GM23338 (cell line): ENCODE data around the gene FNDC4. TPM values are rescaled to one million over a fixed set of nuclear protein-coding genes. Genes with fewer than 3 reads are reported as not detected.
"Not testable (repeated sequence)": the region's sequence is repeated elsewhere in the genome, so short reads cannot be mapped to it uniquely, and the experiment has no call there.

Experiments used
- ATAC-seq: fragments of 200-7000 bp; cut with Tn5 transposase; 3 replicates; pipeline ENCODE4 v1.9.1; 2020
- DNase-seq: peaks from one replicate; pipeline ENCODE4 v3.0.0-alpha.2; 2015; ENCODE audit warnings: low spot score
- H2AFZ ChIP-seq: fragments of 200-600 bp; sonication (generic); 2 replicates; pipeline ENCODE4 v1.8.0; 2016; ENCODE audit warnings: antibody characterized with exemption, mild to moderate bottlenecking, moderate library complexity
- H3F3A ChIP-seq: fragments of 200-600 bp; sonication (generic); replicated peaks from 2 replicates; pipeline ENCODE4 v1.8.0; 2017; ENCODE audit warnings: antibody characterized with exemption, mixed run types, low read depth
- H3K27ac ChIP-seq: fragments of 200-600 bp; sonication (generic); 2 replicates; pipeline ENCODE4 v1.6.1; 2016; ENCODE audit warnings: low read depth
- H3K27me3 ChIP-seq: fragments of 200-600 bp; sonication (generic); 2 replicates; pipeline ENCODE4 v1.8.0; 2016; ENCODE audit warnings: mild to moderate bottlenecking, mixed run types, moderate library complexity; ENCODE audit not compliant: insufficient read depth
- H3K36me3 ChIP-seq: fragments of 200-600 bp; sonication (generic); 2 replicates; pipeline ENCODE4 v1.8.0; 2016; ENCODE audit warnings: mild to moderate bottlenecking; ENCODE audit not compliant: insufficient read depth
- H3K4me1 ChIP-seq: fragments of 200-600 bp; sonication (generic); 2 replicates; pipeline ENCODE4 v1.8.0; 2016; ENCODE audit warnings: mild to moderate bottlenecking, moderate library complexity; ENCODE audit not compliant: insufficient read depth
- H3K4me2 ChIP-seq: fragments of 200-600 bp; sonication (generic); 2 replicates; pipeline ENCODE4 v1.7.1; 2017; ENCODE audit warnings: mixed run types
- H3K4me3 ChIP-seq: fragments of 200-600 bp; sonication (generic); 2 replicates; pipeline ENCODE4 v1.6.1; 2016; ENCODE audit warnings: mixed run types
- H3K79me2 ChIP-seq: fragments of 200-600 bp; sonication (generic); replicated peaks from 2 replicates; pipeline ENCODE4 v1.8.0; 2017; ENCODE audit warnings: mild to moderate bottlenecking; ENCODE audit not compliant: insufficient read depth
- H3K9me2 ChIP-seq: fragments of 200-600 bp; sonication (generic); 2 replicates; pipeline ENCODE4 v1.8.0; 2017; ENCODE audit not compliant: insufficient read depth
- H4K20me1 ChIP-seq: fragments of 200-600 bp; sonication (generic); replicated peaks from 2 replicates; pipeline ENCODE4 v1.8.0; 2017; ENCODE audit warnings: mild to moderate bottlenecking; ENCODE audit not compliant: insufficient read depth
- H3K27ac Mint-ChIP-seq: 2 replicates; pipeline ENCODE4 v1.8.0; 2020; ENCODE audit warnings: inconsistent platforms, mild to moderate bottlenecking, moderate library complexity, mixed read lengths
- H3K27me3 Mint-ChIP-seq: 3 replicates; pipeline ENCODE4 v1.8.0; 2022; ENCODE audit warnings: low read depth, mild to moderate bottlenecking, moderate library complexity, mixed read lengths, inconsistent platforms; ENCODE audit not compliant: insufficient read depth, poor library complexity
- H3K36me3 Mint-ChIP-seq: 3 replicates; pipeline ENCODE4 v1.8.0; 2021; ENCODE audit warnings: low read depth, mild to moderate bottlenecking, inconsistent platforms, moderate library complexity, mixed read lengths
- H3K4me1 Mint-ChIP-seq: 3 replicates; pipeline ENCODE4 v1.8.0; 2020; ENCODE audit warnings: mild to moderate bottlenecking, inconsistent platforms, mixed read lengths
- H3K4me3 Mint-ChIP-seq: 3 replicates; pipeline ENCODE4 v1.8.0; 2021; ENCODE audit warnings: moderate library complexity, mild to moderate bottlenecking, inconsistent platforms, mixed read lengths
- H3K9me3 Mint-ChIP-seq: 3 replicates; pipeline ENCODE4 v1.8.0; 2020; ENCODE audit warnings: moderate library complexity, mild to moderate bottlenecking, inconsistent platforms, mixed read lengths
- CREB1 ChIP-seq: fragments of 250-450 bp; sonication (Bioruptor Pico); IDR thresholded peaks from 2 replicates; pipeline ENCODE4 v1.5.0; 2020; ENCODE audit warnings: low read depth, mild to moderate bottlenecking, moderate library complexity
- EZH2 ChIP-seq: fragments of 200-600 bp; sonication (generic); IDR thresholded peaks from one replicate; pipeline ENCODE4 v1.8.0; 2017; ENCODE audit warnings: antibody characterized with exemption, mild to moderate bottlenecking, low read depth; ENCODE audit not compliant: unreplicated experiment
- POLR2AphosphoS5 ChIP-seq: IDR thresholded peaks from 2 replicates; pipeline ENCODE4 v1.6.1; 2016; ENCODE audit warnings: antibody characterized with exemption, low read depth
- ZNF331 ChIP-seq: fragments of 250-450 bp; sonication (Bioruptor Pico); IDR thresholded peaks from 2 replicates; pipeline ENCODE4 v1.5.0; 2020; ENCODE audit warnings: low read depth, mild to moderate bottlenecking, moderate library complexity
- long read RNA-seq: library from polyadenylated mRNA; unstranded; transcript quantifications from one replicate; pipeline ENCODE4 v2.0.0, GENCODE V29; 2020; ENCODE audit not compliant: unreplicated experiment
- polyA plus RNA-seq: library from polyadenylated mRNA; unstranded; fragments of >200 nt; fragmentation: Nextera tagmentation; extraction: Ambion mirVana; gene quantifications from 2 replicates; pipeline ENCODE4 v1.2.1, GENCODE V29; 2016
- total RNA-seq: library from RNA; depleted of rRNA; stranded (reverse); fragments of >200 nt; shearing (Covaris generic); gene quantifications from 2 replicates; pipeline ENCODE4 v1.2.3, GENCODE V29; 2014; rRNA removed
- TF ChIP-seq, protein P1 (sequence below): IDR thresholded peaks from one replicate; pipeline ENCODE4 v1.6.1; 2018; ENCODE audit warnings: antibody characterized with exemption; ENCODE audit not compliant: unreplicated experiment

The FNDC4 gene, protein sequence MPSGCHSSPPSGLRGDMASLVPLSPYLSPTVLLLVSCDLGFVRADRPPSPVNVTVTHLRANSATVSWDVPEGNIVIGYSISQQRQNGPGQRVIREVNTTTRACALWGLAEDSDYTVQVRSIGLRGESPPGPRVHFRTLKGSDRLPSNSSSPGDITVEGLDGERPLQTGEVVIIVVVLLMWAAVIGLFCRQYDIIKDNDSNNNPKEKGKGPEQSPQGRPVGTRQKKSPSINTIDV
- total RNA-seq (13.3 and 13.7 TPM in 2 replicates), polyA plus RNA-seq (5.9 and 7.8 TPM in 2 replicates)
- long read RNA-seq, transcript FNDC4-201 (7 exons, 1,657 nt), result major isoform, 14 of 14 reads
- long read RNA-seq, partial matches to known transcripts, result 0 of 14 reads
- long read RNA-seq, other reads (novel, unspliced or antisense), result 0 of 14 reads

DNA sequence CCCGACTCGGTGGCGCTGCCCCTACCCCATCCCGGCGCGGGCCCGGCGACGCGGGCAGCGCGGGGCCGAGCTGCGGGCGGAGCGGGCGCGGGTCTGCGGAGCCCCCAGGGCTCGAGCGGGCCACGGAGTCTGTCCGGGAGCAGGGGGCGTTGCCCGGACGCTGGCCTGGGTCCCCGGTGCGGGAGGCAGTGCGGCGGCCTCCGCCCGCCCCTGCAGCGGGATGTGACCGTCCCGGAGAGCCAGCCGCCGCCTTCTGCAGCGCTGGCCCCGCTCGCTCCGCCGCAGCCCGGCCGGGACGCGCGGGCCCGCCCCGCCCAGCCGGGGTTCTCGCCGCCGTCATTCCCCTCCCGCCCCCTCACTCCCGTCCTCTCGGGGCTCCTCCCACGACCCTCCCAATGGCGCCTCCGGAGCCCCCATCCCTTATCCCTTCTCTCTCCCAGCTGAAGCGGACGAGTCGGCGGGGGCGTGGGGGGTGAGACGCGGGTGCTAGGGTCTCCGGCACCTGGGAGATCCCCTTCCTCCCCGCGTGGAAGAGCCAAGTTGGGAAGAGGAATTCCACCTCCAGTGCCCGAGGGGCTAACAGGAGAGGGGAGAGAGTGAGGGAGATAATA, at the start of gene FNDC4:
TSS of gene FNDC4 (minus strand) at position 257 of the 611 bp plus-strand sequence. CDS start 521 bp downstream, outside the sequence.
- H3K27me3 ChIP-seq, result peaks cover 31% of the 10 kb centered on the region
- H3K36me3 Mint-ChIP-seq, result no peaks in the 10 kb centered on the region; the same call in 2 of the 3 replicates
- H3K4me1 Mint-ChIP-seq, result peaks cover 20% of the 10 kb centered on the region
- no peaks in the 10 kb centered on the region for H3K36me3 ChIP-seq
- H3K27ac Mint-ChIP-seq, result no peak within 1 kb of the TSS
- TF ChIP-seq EZH2, result no peak
- peak; percentile 45 for TF ChIP-seq CREB1 (CRISPR knock-in tag)
- TF ChIP-seq, protein P1, sequence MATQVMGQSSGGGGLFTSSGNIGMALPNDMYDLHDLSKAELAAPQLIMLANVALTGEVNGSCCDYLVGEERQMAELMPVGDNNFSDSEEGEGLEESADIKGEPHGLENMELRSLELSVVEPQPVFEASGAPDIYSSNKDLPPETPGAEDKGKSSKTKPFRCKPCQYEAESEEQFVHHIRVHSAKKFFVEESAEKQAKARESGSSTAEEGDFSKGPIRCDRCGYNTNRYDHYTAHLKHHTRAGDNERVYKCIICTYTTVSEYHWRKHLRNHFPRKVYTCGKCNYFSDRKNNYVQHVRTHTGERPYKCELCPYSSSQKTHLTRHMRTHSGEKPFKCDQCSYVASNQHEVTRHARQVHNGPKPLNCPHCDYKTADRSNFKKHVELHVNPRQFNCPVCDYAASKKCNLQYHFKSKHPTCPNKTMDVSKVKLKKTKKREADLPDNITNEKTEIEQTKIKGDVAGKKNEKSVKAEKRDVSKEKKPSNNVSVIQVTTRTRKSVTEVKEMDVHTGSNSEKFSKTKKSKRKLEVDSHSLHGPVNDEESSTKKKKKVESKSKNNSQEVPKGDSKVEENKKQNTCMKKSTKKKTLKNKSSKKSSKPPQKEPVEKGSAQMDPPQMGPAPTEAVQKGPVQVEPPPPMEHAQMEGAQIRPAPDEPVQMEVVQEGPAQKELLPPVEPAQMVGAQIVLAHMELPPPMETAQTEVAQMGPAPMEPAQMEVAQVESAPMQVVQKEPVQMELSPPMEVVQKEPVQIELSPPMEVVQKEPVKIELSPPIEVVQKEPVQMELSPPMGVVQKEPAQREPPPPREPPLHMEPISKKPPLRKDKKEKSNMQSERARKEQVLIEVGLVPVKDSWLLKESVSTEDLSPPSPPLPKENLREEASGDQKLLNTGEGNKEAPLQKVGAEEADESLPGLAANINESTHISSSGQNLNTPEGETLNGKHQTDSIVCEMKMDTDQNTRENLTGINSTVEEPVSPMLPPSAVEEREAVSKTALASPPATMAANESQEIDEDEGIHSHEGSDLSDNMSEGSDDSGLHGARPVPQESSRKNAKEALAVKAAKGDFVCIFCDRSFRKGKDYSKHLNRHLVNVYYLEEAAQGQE, result no peak
- peak; percentile 55 for TF ChIP-seq POLR2AphosphoS5
- peak within 1 kb of the TSS; percentile 98 for H3K4me2 ChIP-seq
- no peak within 1 kb of the TSS for H3K27ac ChIP-seq
- peak within 1 kb of the TSS; percentile 92 for H3K4me3 Mint-ChIP-seq
- H3K4me3 ChIP-seq, result peak within 1 kb of the TSS; percentile 98
- peaks cover 21% of the 10 kb centered on the region for H3K27me3 Mint-ChIP-seq
- H4K20me1 ChIP-seq, result no peaks in the 10 kb centered on the region
- ATAC-seq (peak; percentile 83), DNase-seq (peak; percentile 76)
- no peaks in the 10 kb centered on the region for H3K9me2 ChIP-seq
- H3K9me3 Mint-ChIP-seq, result no peaks in the 10 kb centered on the region
- H3K4me1 ChIP-seq, result 0 out of 2 replicates have a peak, but pooled peaks cover 15% of the 10 kb centered on the region
- no peaks in the 10 kb centered on the region for H3K79me2 ChIP-seq
- H2AFZ ChIP-seq, result peak within 1 kb of the TSS; percentile 100
- H3F3A ChIP-seq, result 0 out of 2 replicates have a peak, but pooled peaks cover 3% of the 10 kb centered on the region

DNA sequence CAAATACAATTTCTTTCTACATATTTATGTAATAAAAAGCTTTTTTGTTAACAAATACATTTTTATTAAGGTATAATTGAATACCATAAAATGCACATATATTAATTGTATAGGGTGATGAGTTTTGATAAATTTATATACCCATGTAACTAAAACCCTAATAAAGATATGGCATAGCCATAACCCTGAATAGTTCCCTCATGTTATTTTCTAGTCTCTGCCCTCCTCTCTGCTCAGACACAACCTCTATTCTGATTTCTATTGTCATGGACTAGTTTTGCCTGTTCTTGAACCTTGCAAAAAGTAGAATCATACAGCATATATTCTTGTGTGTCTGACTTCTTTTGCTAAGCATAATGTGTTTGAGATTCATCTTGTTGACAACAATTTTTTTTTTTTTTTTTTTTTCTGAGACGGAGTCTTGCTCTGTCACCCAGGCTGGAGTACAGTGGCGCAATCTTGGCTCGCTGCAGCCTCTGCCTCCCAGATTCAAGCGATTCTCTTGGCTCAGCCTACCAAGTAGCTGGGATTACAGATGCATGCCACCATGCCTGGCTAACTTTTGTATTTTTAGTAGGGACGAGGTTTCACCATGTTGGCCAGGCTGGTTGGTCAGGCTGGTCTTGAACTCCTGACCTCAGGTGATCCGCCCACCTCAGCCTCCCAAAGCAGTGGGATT, 49.3 kb upstream of the FNDC4 start:
- H3K79me2 ChIP-seq, result no peaks in the 10 kb centered on the region
- peaks cover 2% of the 10 kb centered on the region for H3K27me3 Mint-ChIP-seq

DNA sequence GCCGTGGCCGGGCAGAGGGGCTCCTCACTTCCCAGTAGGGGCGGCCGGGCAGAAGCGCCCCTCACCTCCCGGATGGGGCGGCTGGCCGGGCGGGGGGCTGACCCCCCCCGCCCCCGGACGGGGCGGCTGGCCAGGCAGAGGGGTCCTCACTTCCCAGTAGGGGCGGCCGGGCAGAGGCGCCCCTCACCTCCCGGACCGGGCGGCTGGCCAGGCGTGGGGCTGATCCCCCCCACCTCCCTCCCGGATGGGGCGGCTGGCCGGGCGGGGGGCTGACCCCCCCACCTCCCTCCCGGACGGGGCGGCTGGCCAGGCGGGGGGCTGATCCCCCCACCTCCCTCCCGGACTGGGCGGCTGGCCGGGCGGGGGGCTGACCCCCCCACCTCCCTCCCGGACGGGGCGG, 44.6 kb upstream of the FNDC4 start:
- not testable (repeated sequence) for H3K4me2 ChIP-seq, H3F3A ChIP-seq, H2AFZ ChIP-seq, H3K27ac ChIP-seq, H3K27me3 Mint-ChIP-seq, H3K4me3 Mint-ChIP-seq, H3K27ac Mint-ChIP-seq, H3K4me1 Mint-ChIP-seq, H3K4me3 ChIP-seq, H3K4me1 ChIP-seq, H3K36me3 ChIP-seq, DNase-seq, H3K27me3 ChIP-seq, H4K20me1 ChIP-seq, ATAC-seq, H3K79me2 ChIP-seq, H3K36me3 Mint-ChIP-seq, H3K9me2 ChIP-seq
- peaks cover 21% of the 10 kb centered on the region; the same call in 2 of the 3 replicates for H3K9me3 Mint-ChIP-seq

More for the DNA sequence above, 49.3 kb upstream of the FNDC4 start:
- H3K9me2 ChIP-seq, result no peaks in the 10 kb centered on the region
- no peak overlapping the region for H3K4me2 ChIP-seq
- H3K27me3 ChIP-seq, result no peaks in the 10 kb centered on the region
- no peaks in the 10 kb centered on the region for H4K20me1 ChIP-seq
- no peak overlapping the region for H3K27ac ChIP-seq
- Mint-ChIP-seq H3K4me3 (no peak overlapping the region), H3K9me3 (peaks cover 24% of the 10 kb centered on the region), H3K36me3 (peaks cover 6% of the 10 kb centered on the region; the same call in 1 of the 3 replicates), H3K27ac (no peak overlapping the region), H3K4me1 (no peaks in the 10 kb centered on the region)
- no peaks in the 10 kb centered on the region for H3K4me1 ChIP-seq
- H3K4me3 ChIP-seq, result no peak overlapping the region
- no peaks in the 10 kb centered on the region for H3F3A ChIP-seq
- no peak overlapping the region for H2AFZ ChIP-seq
- TF ChIP-seq ZNF331 (CRISPR knock-in tag), result no peak
- no peak for ATAC-seq
- H3K36me3 ChIP-seq, result no peaks in the 10 kb centered on the region
- no peak for DNase-seq

DNA sequence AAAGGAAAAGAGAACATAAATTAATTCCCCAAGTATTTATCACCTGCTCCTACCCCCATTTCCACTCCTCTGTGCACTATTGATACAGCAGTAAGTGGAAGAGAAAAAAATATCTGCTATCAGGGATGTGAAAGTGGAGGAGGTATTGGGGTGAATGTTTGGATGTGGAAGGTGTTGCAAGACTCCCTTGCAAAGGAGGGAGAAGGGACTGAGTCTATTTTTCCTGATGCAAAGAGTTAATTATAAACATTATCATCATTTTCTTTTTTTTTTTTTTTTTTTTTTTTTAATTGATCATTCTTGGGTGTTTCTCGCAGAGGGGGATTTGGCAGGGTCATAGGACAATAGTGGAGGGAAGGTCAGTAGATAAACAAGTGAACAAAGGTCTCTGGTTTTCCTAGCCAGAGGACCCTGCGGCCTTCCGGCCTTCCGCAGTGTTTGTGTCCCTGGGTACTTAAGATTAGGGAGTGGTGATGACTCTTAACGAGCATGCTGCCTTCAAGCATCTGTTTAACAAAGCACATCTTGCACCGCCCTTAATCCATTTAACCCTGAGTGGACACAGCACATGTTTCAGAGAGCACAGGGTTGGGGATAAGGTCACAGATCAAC, 43.9 kb upstream of the FNDC4 start:
- H3F3A ChIP-seq, DNase-seq, H3K27me3 ChIP-seq, H2AFZ ChIP-seq, H3K4me3 Mint-ChIP-seq, H3K27me3 Mint-ChIP-seq, H3K4me1 Mint-ChIP-seq, H3K27ac Mint-ChIP-seq, H3K9me2 ChIP-seq, H3K4me1 ChIP-seq, H3K36me3 Mint-ChIP-seq, H3K79me2 ChIP-seq, H3K4me2 ChIP-seq, H3K36me3 ChIP-seq, ATAC-seq, H3K27ac ChIP-seq, H3K4me3 ChIP-seq, H4K20me1 ChIP-seq: not testable (repeated sequence)
- peaks cover 21% of the 10 kb centered on the region; the same call in 2 of the 3 replicates for H3K9me3 Mint-ChIP-seq
